ENCODE data around the gene CYBRD1.

Gene CYBRD1

GRCh38 chr2:171602352-171602751 is 80.1 kb downstream of the CYBRD1 start:
- DNase-seq (ENCODE audit: low read depth in 2 of 2) = no peak

All from stimulated activated CD4-positive, alpha-beta T cell treated with anti-CD3 and anti-CD28 coated beads, Interleukin-1b, Interleukin-23, amount 100 ng/mL, for 4 hours (primary cell).